ENCODE data around the gene EIF4E2.

Gene EIF4E2

DNA sequence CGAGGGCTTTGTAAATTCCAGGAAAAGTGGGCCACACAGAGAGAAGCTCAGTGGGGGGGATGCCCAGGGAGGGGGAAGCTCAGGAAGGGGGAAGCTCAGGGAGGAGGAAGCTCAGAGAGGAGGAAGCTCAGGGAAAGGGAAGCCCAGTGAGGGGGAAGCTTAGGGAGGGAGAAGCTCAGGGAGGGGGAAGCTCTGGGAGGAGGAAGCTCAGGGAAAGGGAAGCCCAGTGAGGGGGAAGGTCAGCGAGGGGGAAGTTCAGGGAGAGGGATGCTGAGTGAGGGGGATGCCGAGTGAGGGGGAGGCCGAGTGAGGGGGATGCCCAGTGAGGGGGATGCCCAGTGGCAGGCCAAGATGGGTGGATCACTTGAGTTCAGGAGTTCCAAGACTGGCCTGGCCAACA, 11.8 kb upstream of the EIF4E2 start:
- no peak overlapping the region for H3K9ac ChIP-seq (ENCODE audit: low read length)
- no peaks in the 10 kb centered on the region for H3K27me3 ChIP-seq (ENCODE audit: low read length)
- no peaks in the 10 kb centered on the region for H3K36me3 ChIP-seq (ENCODE audit: low read length)
- H3K9me2 ChIP-seq (replicated peaks; ENCODE audit: insufficient read depth, low read length), result no peaks in the 10 kb centered on the region
- no peak overlapping the region for H3K27ac ChIP-seq (ENCODE audit: low read depth, low read length)
- no peaks in the 10 kb centered on the region for H3F3A ChIP-seq (ENCODE audit: insufficient read depth)
- no peak overlapping the region for H2AFZ ChIP-seq (ENCODE audit: low read depth, low read length, severe bottlenecking)
- no peak overlapping the region for H3K4me2 ChIP-seq (ENCODE audit: low read depth, low read length, poor library complexity, severe bottlenecking)
- no peak overlapping the region for H3K4me3 ChIP-seq (ENCODE audit: insufficient read depth, low read length, poor library complexity, severe bottlenecking)
- H3K9me3 ChIP-seq (ENCODE audit: insufficient read depth, low read length), result no peaks in the 10 kb centered on the region
- no peak for TF ChIP-seq EZH2phosphoT487 (conservative IDR thresholded peaks at IDR 0.05; ENCODE audit: low read length)
- TF ChIP-seq, protein P1, sequence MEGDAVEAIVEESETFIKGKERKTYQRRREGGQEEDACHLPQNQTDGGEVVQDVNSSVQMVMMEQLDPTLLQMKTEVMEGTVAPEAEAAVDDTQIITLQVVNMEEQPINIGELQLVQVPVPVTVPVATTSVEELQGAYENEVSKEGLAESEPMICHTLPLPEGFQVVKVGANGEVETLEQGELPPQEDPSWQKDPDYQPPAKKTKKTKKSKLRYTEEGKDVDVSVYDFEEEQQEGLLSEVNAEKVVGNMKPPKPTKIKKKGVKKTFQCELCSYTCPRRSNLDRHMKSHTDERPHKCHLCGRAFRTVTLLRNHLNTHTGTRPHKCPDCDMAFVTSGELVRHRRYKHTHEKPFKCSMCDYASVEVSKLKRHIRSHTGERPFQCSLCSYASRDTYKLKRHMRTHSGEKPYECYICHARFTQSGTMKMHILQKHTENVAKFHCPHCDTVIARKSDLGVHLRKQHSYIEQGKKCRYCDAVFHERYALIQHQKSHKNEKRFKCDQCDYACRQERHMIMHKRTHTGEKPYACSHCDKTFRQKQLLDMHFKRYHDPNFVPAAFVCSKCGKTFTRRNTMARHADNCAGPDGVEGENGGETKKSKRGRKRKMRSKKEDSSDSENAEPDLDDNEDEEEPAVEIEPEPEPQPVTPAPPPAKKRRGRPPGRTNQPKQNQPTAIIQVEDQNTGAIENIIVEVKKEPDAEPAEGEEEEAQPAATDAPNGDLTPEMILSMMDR (IDR thresholded peaks at IDR 0.05; ENCODE audit: insufficient read depth, low read length, poor library complexity, severe bottlenecking), result no peak
- H4K20me1 ChIP-seq (ENCODE audit: low read depth, low read length), result no peaks in the 10 kb centered on the region
- no peaks in the 10 kb centered on the region for H3K79me2 ChIP-seq (ENCODE audit: insufficient read depth, low read length)

DNA sequence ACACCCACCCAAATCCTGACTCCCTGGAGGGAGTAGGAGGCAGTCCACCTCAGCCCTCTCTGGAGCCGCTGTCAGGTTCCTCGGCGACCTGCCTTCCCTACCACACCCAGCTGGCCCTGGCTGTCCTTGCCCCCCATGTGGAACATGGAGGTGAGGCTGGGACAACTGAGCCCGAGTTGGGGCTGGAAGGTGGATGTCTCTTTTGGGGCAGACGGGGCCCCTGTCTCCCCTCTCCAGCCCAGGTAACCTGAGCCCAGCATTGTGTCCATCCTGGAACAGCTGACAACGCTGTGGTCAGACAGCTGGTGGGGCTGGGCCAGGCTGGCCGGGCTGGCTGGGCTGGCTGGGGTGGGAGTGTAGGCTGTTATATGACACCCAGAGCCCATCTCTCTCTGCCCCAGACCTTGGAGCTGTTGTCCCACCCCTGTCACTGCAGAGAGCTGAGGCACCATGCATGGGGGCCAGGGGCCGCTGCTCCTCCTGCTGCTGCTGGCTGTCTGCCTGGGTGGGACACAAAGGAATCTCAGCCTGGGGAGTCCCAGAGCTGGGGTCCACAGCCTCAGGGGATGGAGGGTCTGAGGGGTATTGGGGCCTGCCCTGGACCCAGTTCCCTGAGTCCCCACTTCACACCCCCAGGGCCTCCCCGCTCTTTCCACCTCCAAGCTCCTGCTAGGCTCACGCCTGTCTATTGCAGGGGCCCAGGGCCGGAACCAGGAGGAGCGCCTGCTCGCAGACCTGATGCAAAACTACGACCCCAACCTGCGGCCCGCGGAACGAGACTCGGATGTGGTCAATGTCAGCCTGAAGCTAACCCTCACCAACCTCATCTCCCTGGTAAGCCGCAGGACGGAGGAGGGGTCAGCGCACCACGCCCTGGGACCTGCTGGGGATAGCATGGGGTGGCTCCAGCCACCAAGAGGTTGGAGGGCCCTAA, 10.9 kb upstream of the EIF4E2 start, which contains the start of gene CHRNG:
CHRNG (plus strand) TSS at position 395 of the 934 bp plus-strand sequence; CDS start at position 451, 56 bp downstream.
- Histone ChIP-seq H3K9ac (ENCODE audit: low read length) (no peak within 1 kb of the TSS), H3K4me2 (ENCODE audit: low read depth, low read length, poor library complexity, severe bottlenecking) (no peak within 1 kb of the TSS), H4K20me1 (ENCODE audit: low read depth, low read length) (no peaks in the 10 kb centered on the region), H3F3A (ENCODE audit: insufficient read depth) (no peaks in the 10 kb centered on the region), H3K79me2 (ENCODE audit: insufficient read depth, low read length) (no peaks in the 10 kb centered on the region), H3K4me3 (ENCODE audit: insufficient read depth, low read length, poor library complexity, severe bottlenecking) (no peak within 1 kb of the TSS), H3K9me2 (replicated peaks; ENCODE audit: insufficient read depth, low read length) (no peaks in the 10 kb centered on the region), H3K27me3 (ENCODE audit: low read length) (no peaks in the 10 kb centered on the region), H3K9me3 (ENCODE audit: insufficient read depth, low read length) (no peaks in the 10 kb centered on the region), H3K27ac (ENCODE audit: low read depth, low read length) (no peak within 1 kb of the TSS), H2AFZ (ENCODE audit: low read depth, low read length, severe bottlenecking) (no peak within 1 kb of the TSS), H3K36me3 (ENCODE audit: low read length) (no peaks in the 10 kb centered on the region)
- TF ChIP-seq, protein P1 (IDR thresholded peaks at IDR 0.05; ENCODE audit: insufficient read depth, low read length, poor library complexity, severe bottlenecking), result no peak
- TF ChIP-seq EZH2phosphoT487 (conservative IDR thresholded peaks at IDR 0.05; ENCODE audit: low read length), result no peak

DNA sequence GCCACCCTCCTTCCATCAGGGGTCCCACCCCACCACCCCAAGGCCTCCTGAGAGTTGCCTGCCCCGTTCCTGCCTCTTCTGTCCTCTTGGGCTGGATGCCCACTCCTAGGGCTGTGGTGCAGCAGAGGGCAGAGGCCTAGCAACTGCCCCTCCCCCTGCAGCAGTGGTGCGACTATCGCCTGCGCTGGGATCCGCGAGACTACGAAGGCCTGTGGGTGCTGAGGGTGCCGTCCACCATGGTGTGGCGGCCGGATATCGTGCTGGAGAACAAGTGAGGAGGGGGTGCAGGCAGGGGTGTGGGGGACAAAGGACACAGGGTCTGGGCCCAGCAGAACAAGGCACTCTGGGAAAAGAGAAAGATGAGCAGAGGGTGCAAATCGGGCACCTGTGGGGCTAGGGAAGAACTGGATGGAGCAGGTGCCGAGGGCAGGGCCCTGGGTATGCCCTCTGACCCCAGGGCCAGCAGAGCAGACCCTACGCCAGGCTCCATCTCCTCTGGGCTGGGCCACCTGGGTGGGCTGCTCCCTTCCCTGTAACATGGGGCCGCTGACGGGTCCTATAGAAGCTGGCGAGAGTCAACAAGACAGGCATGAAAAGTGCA, 9.9 kb upstream of the EIF4E2 start:
- no peaks in the 10 kb centered on the region for H3K27me3 ChIP-seq (ENCODE audit: low read length)
- H3K79me2 ChIP-seq (ENCODE audit: insufficient read depth, low read length), result no peaks in the 10 kb centered on the region
- H3K4me2 ChIP-seq (ENCODE audit: low read depth, low read length, poor library complexity, severe bottlenecking), result no peak overlapping the region
- TF ChIP-seq EZH2phosphoT487 (conservative IDR thresholded peaks at IDR 0.05; ENCODE audit: low read length), result no peak
- TF ChIP-seq, protein P1 (IDR thresholded peaks at IDR 0.05; ENCODE audit: insufficient read depth, low read length, poor library complexity, severe bottlenecking), result no peak
- no peak overlapping the region for H3K4me3 ChIP-seq (ENCODE audit: insufficient read depth, low read length, poor library complexity, severe bottlenecking)
- no peaks in the 10 kb centered on the region for H3K9me2 ChIP-seq (replicated peaks; ENCODE audit: insufficient read depth, low read length)
- no peak overlapping the region for H3K27ac ChIP-seq (ENCODE audit: low read depth, low read length)
- no peak overlapping the region for H2AFZ ChIP-seq (ENCODE audit: low read depth, low read length, severe bottlenecking)
- H3F3A ChIP-seq (ENCODE audit: insufficient read depth), result no peaks in the 10 kb centered on the region
- H3K9me3 ChIP-seq (ENCODE audit: insufficient read depth, low read length), result no peaks in the 10 kb centered on the region
- H4K20me1 ChIP-seq (ENCODE audit: low read depth, low read length), result no peaks in the 10 kb centered on the region; the same call in 1 of the 2 replicates
- H3K36me3 ChIP-seq (ENCODE audit: low read length), result no peaks in the 10 kb centered on the region
- no peak overlapping the region for H3K9ac ChIP-seq (ENCODE audit: low read length)

Measured in SU-DHL-6 (cell line).